GM18951 (cell line): ENCODE data around the gene SLFN5.
"Not testable (repeated sequence)": the region's sequence is repeated elsewhere in the genome, so short reads cannot be mapped to it uniquely, and the experiment has no call there.

Experiments
- POLR2A ChIP-seq: IDR thresholded peaks from 4 replicates; pipeline ENCODE4 v1.6.1; 2011; ENCODE audit warnings: mild to moderate bottlenecking; ENCODE audit not compliant: insufficient read length, insufficient read depth; ENCODE audit errors: extremely low read depth
- in situ Hi-C: fragments of 300-500 bp; cut with MboI; formaldehyde crosslinking; loops from one replicate; pipeline ENCODE4 v1.12.0; 2022; ENCODE audit warnings: low sequenced_read_pairs, mixed read lengths, inconsistent platforms; ENCODE audit not compliant: unreplicated experiment

Gene SLFN5

GRCh38 chr17:35255316-35255715, 12.4 kb downstream of the SLFN5 start:
- in situ Hi-C loops, result no loop called here
- TF ChIP-seq POLR2A, result no peak

- no peak for TF ChIP-seq POLR2A
- in situ Hi-C loops, result no loop called here
Observed at GRCh38 chr17:35256629-35257028, 13.8 kb downstream of the SLFN5 start.

- in situ Hi-C loops, result no loop called here
- no peak for TF ChIP-seq POLR2A
Observed at GRCh38 chr17:35257208-35257659, 14.4 kb downstream of the SLFN5 start.

GRCh38 chr17:35259001-35259400, 16.1 kb downstream of the SLFN5 start:
- TF ChIP-seq POLR2A, result no peak
- in situ Hi-C loops, result no loop called here

GRCh38 chr17:35265071-35265470, 22.2 kb downstream of the SLFN5 start:
- TF ChIP-seq POLR2A, result no peak
- in situ Hi-C loops, result no loop called here

GRCh38 chr17:35265566-35266141, 22.8 kb downstream of the SLFN5 start:
- in situ Hi-C loops, result no loop called here
- no peak for TF ChIP-seq POLR2A

GRCh38 chr17:35274167-35275066, 31.5 kb downstream of the SLFN5 start:
- in situ Hi-C loops, result not testable (repeated sequence)

- in situ Hi-C loops, result not testable (repeated sequence)
Observed at GRCh38 chr17:35278454-35278853, 35.6 kb downstream of the SLFN5 start.

- in situ Hi-C loops, result not testable (repeated sequence)
Observed at GRCh38 chr17:35278876-35279275, 36.0 kb downstream of the SLFN5 start.

- no peak for TF ChIP-seq POLR2A
- in situ Hi-C loops, result no loop called here
Observed at GRCh38 chr17:35283767-35284166, 40.9 kb downstream of the SLFN5 start.

GRCh38 chr17:35284955-35285354, 42.1 kb downstream of the SLFN5 start:
- TF ChIP-seq POLR2A, result no peak
- in situ Hi-C loops, result no loop called here

GRCh38 chr17:35286120-35286781, 43.4 kb downstream of the SLFN5 start:
- TF ChIP-seq POLR2A, result no peak
- in situ Hi-C loops, result no loop called here

- in situ Hi-C loops, result no loop called here
- TF ChIP-seq POLR2A, result no peak
Observed at GRCh38 chr17:35287286-35287811, 44.5 kb downstream of the SLFN5 start.

- in situ Hi-C loops, result no loop called here
- TF ChIP-seq POLR2A, result no peak
Observed at GRCh38 chr17:35289222-35289621, 46.4 kb downstream of the SLFN5 start.
